Measurements from ENCODE around the gene IKZF3. TPM values are rescaled to one million over a fixed set of nuclear protein-coding genes. Genes with fewer than 3 reads are reported as not detected.

The IKZF3 gene
- total and polyA plus RNA-seq, 4 experiments from 2014 or later, result 3.2 to 118 (median 102) TPM

DNA sequence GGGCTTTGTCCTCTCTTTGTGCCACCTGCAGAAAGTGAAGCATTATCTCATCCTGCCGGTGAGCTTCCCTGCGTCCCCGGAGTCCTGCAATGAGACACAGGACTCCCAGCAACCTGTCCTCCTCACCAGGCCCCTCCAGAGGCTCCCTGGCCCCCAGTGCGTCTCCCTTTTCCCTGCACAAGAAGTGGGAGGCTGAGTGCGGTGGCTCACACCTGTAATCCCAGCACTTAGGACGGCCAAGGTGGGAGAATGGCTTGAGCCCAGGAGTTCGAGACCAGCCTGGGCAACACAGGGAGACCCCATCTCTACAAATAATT, 118.0 kb downstream of the IKZF3 start:
- CTCF ChIA-PET (ENCODE audit: partially characterized antibody), result interaction anchor here (2.1 kb wide), 1 partner anchor 15 kb away, joined by 7 read pairs; the partner anchor contains the start of gene MIEN1
- H3K36me3 ChIP-seq (ENCODE audit: insufficient read depth, low read length), result no peaks in the 10 kb centered on the region
- Mint-ChIP-seq H3K36me3 (no peaks in the 10 kb centered on the region), H3K27ac (no peak overlapping the region), H3K9me3 (peaks cover 0 to 3% (median 0%) of the 10 kb centered on the region in 8 donors), H3K4me1 (no peaks in the 10 kb centered on the region), H3K4me3 (no peak overlapping the region), H3K27me3 (peaks cover 0 to 2% of the 10 kb centered on the region in 2 donors)
- H3K9me3 ChIP-seq (ENCODE audit: control insufficient read depth in 1 of 2, low read length in 2 of 2), result no peaks in the 10 kb centered on the region
- intact Hi-C loops (cut with micrococcal nuclease), result no loop called here
- no peak overlapping the region for H3K4me3 ChIP-seq (ENCODE audit: low read length in 2 of 2)
- H3K27me3 ChIP-seq (ENCODE audit: insufficient read depth, low read length), result no peaks in the 10 kb centered on the region
- H3K27ac ChIP-seq (ENCODE audit: low read depth, low read length), result no peak overlapping the region
- DNase-seq, result no peak
- no peaks in the 10 kb centered on the region for H3K4me1 ChIP-seq (ENCODE audit: insufficient read depth, low read length)
- POLR2A ChIA-PET (ENCODE audit: partially characterized antibody), result no interaction called here

- peaks cover 2 to 4% of the 10 kb centered on the region in 2 donors for H3K27me3 Mint-ChIP-seq
- CTCF ChIA-PET (ENCODE audit: partially characterized antibody), result interaction anchor here (2.1 kb wide), 1 partner anchor 15 kb away, joined by 7 read pairs; the partner anchor contains the start of gene MIEN1
These were observed 118.6 kb downstream of the IKZF3 start for GRCh38 chr17:39745335-39746144.

GRCh38 chr17:39744836-39745215, 119.3 kb downstream of the IKZF3 start:
- Mint-ChIP-seq H3K36me3 (no peaks in the 10 kb centered on the region), H3K4me1 (peaks cover 0 to 4% (median 0%) of the 10 kb centered on the region in 4 donors), H3K4me3 (no peak overlapping the region), H3K27me3 (peaks cover 2 to 8% of the 10 kb centered on the region in 2 donors), H3K9me3 (peaks cover 0 to 3% (median 0%) of the 10 kb centered on the region in 8 donors), H3K27ac (no peak overlapping the region)
- no peaks in the 10 kb centered on the region for H3K27me3 ChIP-seq (ENCODE audit: insufficient read depth, low read length)
- no peak for DNase-seq
- no peaks in the 10 kb centered on the region for H3K36me3 ChIP-seq (ENCODE audit: insufficient read depth, low read length)
- no peaks in the 10 kb centered on the region for H3K9me3 ChIP-seq (ENCODE audit: control insufficient read depth in 1 of 2, low read length in 2 of 2)
- no peak overlapping the region for H3K4me3 ChIP-seq (ENCODE audit: low read length in 2 of 2)
- no peaks in the 10 kb centered on the region for H3K4me1 ChIP-seq (ENCODE audit: insufficient read depth, low read length)
- intact Hi-C loops (cut with micrococcal nuclease), result no loop called here
- POLR2A ChIA-PET (ENCODE audit: partially characterized antibody), result interaction anchor here (1.0 kb wide), 1 partner anchor 9 kb away, joined by 3 read pairs; no protein-coding TSS in a partner anchor
- CTCF ChIA-PET (ENCODE audit: partially characterized antibody), result interaction anchor here (1.1 kb wide), 1 partner anchor 121 kb away, joined by 3 read pairs; no protein-coding TSS in a partner anchor
- H3K27ac ChIP-seq (ENCODE audit: low read depth, low read length), result no peak overlapping the region

More at GRCh38 chr17:39745335-39746144, 118.6 kb downstream of the IKZF3 start:
- POLR2A ChIA-PET (ENCODE audit: partially characterized antibody), result no interaction called here
- H3K27ac Mint-ChIP-seq, result peak overlapping the region in 1 of 7 donors; percentile 75
- peaks cover 0 to 3% (median 0%) of the 10 kb centered on the region in 8 donors for H3K9me3 Mint-ChIP-seq
- H3K4me3 Mint-ChIP-seq, result no peak overlapping the region
- no peak for DNase-seq
- Histone ChIP-seq H3K4me1 (ENCODE audit: insufficient read depth, low read length) (no peaks in the 10 kb centered on the region), H3K27ac (ENCODE audit: low read depth, low read length) (no peak overlapping the region), H3K36me3 (ENCODE audit: insufficient read depth, low read length) (no peaks in the 10 kb centered on the region), H3K27me3 (ENCODE audit: insufficient read depth, low read length) (no peaks in the 10 kb centered on the region), H3K9me3 (ENCODE audit: control insufficient read depth in 1 of 2, low read length in 2 of 2) (no peaks in the 10 kb centered on the region), H3K4me3 (ENCODE audit: low read length in 2 of 2) (no peak overlapping the region)
- intact Hi-C loops (cut with micrococcal nuclease), result no loop called here
- H3K4me1 Mint-ChIP-seq, result no peaks in the 10 kb centered on the region
- no peaks in the 10 kb centered on the region for H3K36me3 Mint-ChIP-seq

GRCh38 chr17:39744075-39744835, 119.9 kb downstream of the IKZF3 start:
- Histone ChIP-seq H3K4me3 (ENCODE audit: low read length in 2 of 2) (no peak overlapping the region), H3K9me3 (ENCODE audit: control insufficient read depth in 1 of 2, low read length in 2 of 2) (no peaks in the 10 kb centered on the region), H3K4me1 (ENCODE audit: insufficient read depth, low read length) (no peaks in the 10 kb centered on the region), H3K36me3 (ENCODE audit: insufficient read depth, low read length) (no peaks in the 10 kb centered on the region), H3K27ac (ENCODE audit: low read depth, low read length) (no peak overlapping the region), H3K27me3 (ENCODE audit: insufficient read depth, low read length) (no peaks in the 10 kb centered on the region)
- H3K4me3 Mint-ChIP-seq, result no peak overlapping the region
- CTCF ChIA-PET (ENCODE audit: partially characterized antibody), result interaction anchor here (1.1 to 1.4 kb wide), 2 partner anchors 19 to 121 kb away, joined by 3 to 4 read pairs; no protein-coding TSS in a partner anchor
- POLR2A ChIA-PET (ENCODE audit: partially characterized antibody), result interaction anchor here (1.0 kb wide), 1 partner anchor 9 kb away, joined by 3 read pairs; no protein-coding TSS in a partner anchor
- no peak overlapping the region for H3K27ac Mint-ChIP-seq
- intact Hi-C loops (cut with micrococcal nuclease), result no loop called here
- H3K27me3 Mint-ChIP-seq, result peaks cover 2 to 9% of the 10 kb centered on the region in 2 donors
- H3K9me3 Mint-ChIP-seq, result peaks cover 0 to 3% (median 0%) of the 10 kb centered on the region in 8 donors
- peaks cover 0 to 5% (median under 1%) of the 10 kb centered on the region in 4 donors for H3K4me1 Mint-ChIP-seq
- no peaks in the 10 kb centered on the region for H3K36me3 Mint-ChIP-seq
- DNase-seq, result no peak

- no peaks in the 10 kb centered on the region for H3K36me3 ChIP-seq (ENCODE audit: insufficient read depth, low read length)
- no peak overlapping the region for H3K27ac Mint-ChIP-seq
- POLR2A ChIA-PET (ENCODE audit: partially characterized antibody), result interaction anchor here (0.6 kb wide), 1 partner anchor 37 kb away, joined by 3 read pairs; no protein-coding TSS in a partner anchor
- DNase-seq, result no peak
- no peak overlapping the region for H3K27ac ChIP-seq (ENCODE audit: low read depth, low read length)
- CTCF ChIA-PET (ENCODE audit: partially characterized antibody), result interaction anchor here (1.3 to 1.4 kb wide), 2 partner anchors 13 to 17 kb away, joined by 3 to 4 read pairs; partner anchors contain the start of gene MIEN1
- H3K4me3 ChIP-seq (ENCODE audit: low read length in 2 of 2), result no peak overlapping the region
- H3K36me3 Mint-ChIP-seq, result no peaks in the 10 kb centered on the region
- intact Hi-C loops (cut with micrococcal nuclease), result no loop called here
- H3K9me3 Mint-ChIP-seq, result peaks cover 0 to 3% (median 0%) of the 10 kb centered on the region in 8 donors
- no peaks in the 10 kb centered on the region for H3K27me3 ChIP-seq (ENCODE audit: insufficient read depth, low read length)
- H3K4me1 ChIP-seq (ENCODE audit: insufficient read depth, low read length), result peaks cover 8% of the 10 kb centered on the region
- H3K4me1 Mint-ChIP-seq, result peaks cover 4 to 11% (median 7%) of the 10 kb centered on the region in 4 donors
- H3K9me3 ChIP-seq (ENCODE audit: control insufficient read depth in 1 of 2, low read length in 2 of 2), result no peaks in the 10 kb centered on the region
- no peak overlapping the region for H3K4me3 Mint-ChIP-seq
- peaks cover 6 to 15% of the 10 kb centered on the region in 2 donors for H3K27me3 Mint-ChIP-seq
These were observed 121.2 kb downstream of the IKZF3 start for GRCh38 chr17:39742856-39743436.

GRCh38 chr17:39742126-39742855, 121.8 kb downstream of the IKZF3 start:
- CTCF ChIA-PET (ENCODE audit: partially characterized antibody), result interaction anchor here (1.3 kb wide), 1 partner anchor 12 kb away, joined by 3 read pairs; the partner anchor contains the start of gene MIEN1
- Mint-ChIP-seq H3K4me1 (peaks cover 4 to 11% (median 7%) of the 10 kb centered on the region in 4 donors), H3K27me3 (peaks cover 6 to 15% of the 10 kb centered on the region in 2 donors), H3K36me3 (no peaks in the 10 kb centered on the region), H3K4me3 (no peak overlapping the region), H3K9me3 (peaks cover 0 to 2% (median 0%) of the 10 kb centered on the region in 8 donors), H3K27ac (peak overlapping the region in 1 of 7 donors; percentile 19)
- Histone ChIP-seq H3K36me3 (ENCODE audit: insufficient read depth, low read length) (no peaks in the 10 kb centered on the region), H3K27ac (ENCODE audit: low read depth, low read length) (no peak overlapping the region), H3K4me1 (ENCODE audit: insufficient read depth, low read length) (peaks cover 8% of the 10 kb centered on the region), H3K27me3 (ENCODE audit: insufficient read depth, low read length) (no peaks in the 10 kb centered on the region), H3K9me3 (ENCODE audit: control insufficient read depth in 1 of 2, low read length in 2 of 2) (no peaks in the 10 kb centered on the region), H3K4me3 (ENCODE audit: low read length in 2 of 2) (no peak overlapping the region)
- DNase-seq, result no peak
- POLR2A ChIA-PET (ENCODE audit: partially characterized antibody), result no interaction called here
- intact Hi-C loops (cut with micrococcal nuclease), result no loop called here

Data from CD4-positive, alpha-beta memory T cell (primary cell).